Endothelial cell of umbilical vein (primary cell): ENCODE results near the gene SLC5A6.

ENCODE experiments used
- EZH2 ChIP-seq: IDR thresholded peaks from 2 replicates; pipeline ENCODE4 v1.6.1; 2012; ENCODE audit warnings: borderline replicate concordance, low read depth, mild to moderate bottlenecking, moderate library complexity, low read length, inconsistent platforms; ENCODE audit not compliant: severe bottlenecking
- GATA2 ChIP-seq: IDR thresholded peaks from 2 replicates; pipeline ENCODE4 v1.7.0; 2011; ENCODE audit warnings: low read depth, mild to moderate bottlenecking, moderate library complexity, mixed read lengths, low read length; ENCODE audit not compliant: insufficient read length, insufficient read depth
- JUN ChIP-seq: IDR thresholded peaks from 2 replicates; pipeline ENCODE4 v1.6.1; 2011; ENCODE audit warnings: borderline replicate concordance, low read depth; ENCODE audit not compliant: insufficient read length, insufficient read depth
- MYC ChIP-seq: IDR thresholded peaks from one replicate; pipeline ENCODE4 v1.6.1; 2011; ENCODE audit warnings: mild to moderate bottlenecking, low read depth, low read length
- POLR2A ChIP-seq: IDR thresholded peaks from 2 replicates; pipeline ENCODE4 v1.6.1; 2012; ENCODE audit warnings: low read depth, mild to moderate bottlenecking, control low read depth, low read length
- POLR2AphosphoS5 ChIP-seq: IDR thresholded peaks from 2 replicates; pipeline ENCODE4 v1.6.1; 2012; ENCODE audit warnings: low read depth, mild to moderate bottlenecking, control low read depth, low read length, moderate library complexity; ENCODE audit not compliant: insufficient read depth
- TF ChIP-seq, protein P1 (sequence below), 2 donors: IDR thresholded peaks; 1 replicate in 1 of 2; 2 replicates in 1 of 2; pipeline ENCODE4 v1.5.1; 2011; ENCODE audit warnings: low read length in 2 of 2, mild to moderate bottlenecking in 2 of 2, moderate library complexity in 2 of 2, control low read depth in 1 of 2, inconsistent platforms in 1 of 2, low read depth in 1 of 2; ENCODE audit not compliant: insufficient read depth in 1 of 2; ENCODE audit errors: extremely low read depth in 1 of 2
- TF ChIP-seq, protein P2 (sequence below): IDR thresholded peaks from 2 replicates; pipeline ENCODE4 v1.6.1; 2011; ENCODE audit not compliant: insufficient read depth, insufficient read length

DNA sequence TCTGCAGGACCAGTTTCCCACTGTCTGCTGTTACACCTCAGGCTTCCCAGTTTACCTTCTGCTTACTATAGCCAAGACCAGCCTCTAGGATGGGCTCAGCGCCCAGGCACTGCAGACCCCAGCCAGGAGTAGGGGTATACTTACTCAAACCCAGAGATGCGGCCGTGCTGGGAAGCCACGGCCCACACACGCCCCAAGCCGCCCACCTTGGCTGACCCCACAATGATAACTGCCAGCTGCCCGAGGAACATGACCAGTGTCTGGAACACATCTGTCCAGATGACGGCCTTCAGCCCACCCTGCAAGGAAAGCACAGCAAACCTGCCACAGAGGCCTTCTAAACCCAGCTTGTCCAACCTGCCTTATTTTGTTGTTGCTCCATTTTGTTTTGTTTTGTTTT is 6.9 kb downstream of the SLC5A6 start:
- TF ChIP-seq POLR2A (no peak), POLR2AphosphoS5 (no peak), EZH2 (no peak), MYC (no peak), JUN (no peak), GATA2 (no peak)
- TF ChIP-seq, protein P1, sequence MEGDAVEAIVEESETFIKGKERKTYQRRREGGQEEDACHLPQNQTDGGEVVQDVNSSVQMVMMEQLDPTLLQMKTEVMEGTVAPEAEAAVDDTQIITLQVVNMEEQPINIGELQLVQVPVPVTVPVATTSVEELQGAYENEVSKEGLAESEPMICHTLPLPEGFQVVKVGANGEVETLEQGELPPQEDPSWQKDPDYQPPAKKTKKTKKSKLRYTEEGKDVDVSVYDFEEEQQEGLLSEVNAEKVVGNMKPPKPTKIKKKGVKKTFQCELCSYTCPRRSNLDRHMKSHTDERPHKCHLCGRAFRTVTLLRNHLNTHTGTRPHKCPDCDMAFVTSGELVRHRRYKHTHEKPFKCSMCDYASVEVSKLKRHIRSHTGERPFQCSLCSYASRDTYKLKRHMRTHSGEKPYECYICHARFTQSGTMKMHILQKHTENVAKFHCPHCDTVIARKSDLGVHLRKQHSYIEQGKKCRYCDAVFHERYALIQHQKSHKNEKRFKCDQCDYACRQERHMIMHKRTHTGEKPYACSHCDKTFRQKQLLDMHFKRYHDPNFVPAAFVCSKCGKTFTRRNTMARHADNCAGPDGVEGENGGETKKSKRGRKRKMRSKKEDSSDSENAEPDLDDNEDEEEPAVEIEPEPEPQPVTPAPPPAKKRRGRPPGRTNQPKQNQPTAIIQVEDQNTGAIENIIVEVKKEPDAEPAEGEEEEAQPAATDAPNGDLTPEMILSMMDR (IDR thresholded peaks at IDR 0.05; ENCODE audit: extremely low read depth in 1 of 2, insufficient read depth in 1 of 2, low read depth in 1 of 2, low read length in 2 of 2): no peak
- TF ChIP-seq, protein P2, sequence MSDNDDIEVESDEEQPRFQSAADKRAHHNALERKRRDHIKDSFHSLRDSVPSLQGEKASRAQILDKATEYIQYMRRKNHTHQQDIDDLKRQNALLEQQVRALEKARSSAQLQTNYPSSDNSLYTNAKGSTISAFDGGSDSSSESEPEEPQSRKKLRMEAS: no peak
